DND-41 (cell line): ENCODE data around the gene PITX3.

Experiments used
- ATAC-seq: fragments of 200-7000 bp; cut with Tn5 transposase; 3 replicates; pipeline ENCODE4 v1.9.1; 2021; ENCODE audit warnings: low read depth; ENCODE audit not compliant: insufficient read depth
- DNase-seq: peaks from one replicate; pipeline ENCODE4 v3.0.0-alpha.2; 2020
- H2AFZ ChIP-seq: 2 replicates; pipeline ENCODE4 v1.6.0; 2012; ENCODE audit warnings: low read depth, low read length
- H3K27ac ChIP-seq: 2 replicates; pipeline ENCODE4 v1.5.1; 2012; ENCODE audit warnings: low read length, inconsistent platforms
- H3K27me3 ChIP-seq: fragments of 200-600 bp; sonication (generic); 2 replicates; pipeline ENCODE4 v1.6.0; 2012; ENCODE audit warnings: low read length, mild to moderate bottlenecking, inconsistent platforms; ENCODE audit not compliant: insufficient read depth, poor library complexity
- H3K36me3 ChIP-seq: 2 replicates; pipeline ENCODE4 v1.5.1; 2012; ENCODE audit warnings: low read length, inconsistent platforms; ENCODE audit not compliant: insufficient read depth
- H3K4me1 ChIP-seq: 2 replicates; pipeline ENCODE4 v1.5.1; 2012; ENCODE audit warnings: mild to moderate bottlenecking, low read length; ENCODE audit not compliant: insufficient read depth
- H3K4me2 ChIP-seq: 2 replicates; pipeline ENCODE4 v1.6.0; 2012; ENCODE audit warnings: mild to moderate bottlenecking, moderate library complexity, low read length, inconsistent platforms; ENCODE audit not compliant: insufficient read depth
- H3K4me3 ChIP-seq, 2 experiments: fragments of 200-600 bp in 1 of 2; shearing (Covaris generic) in 1 of 2; 2 replicates each; pipeline ENCODE4 v1.5.1; 2012 to 2016; ENCODE audit warnings: inconsistent platforms in 2 of 2, low read length in 2 of 2, mild to moderate bottlenecking in 2 of 2, low read depth in 1 of 2, moderate library complexity in 1 of 2
- H3K79me2 ChIP-seq: 2 replicates; pipeline ENCODE4 v1.6.0; 2012; ENCODE audit warnings: low read length, inconsistent platforms; ENCODE audit not compliant: insufficient read depth
- H3K9ac ChIP-seq: 2 replicates; pipeline ENCODE4 v1.6.0; 2012; ENCODE audit warnings: low read depth, mild to moderate bottlenecking, inconsistent platforms, low read length, moderate library complexity
- H3K9me3 ChIP-seq: 2 replicates; pipeline ENCODE4 v1.5.1; 2012; ENCODE audit warnings: low read length, moderate library complexity, mild to moderate bottlenecking, inconsistent platforms; ENCODE audit not compliant: insufficient read depth, severe bottlenecking
- H4K20me1 ChIP-seq: 2 replicates; pipeline ENCODE4 v1.6.0; 2012; ENCODE audit warnings: low read length; ENCODE audit not compliant: insufficient read depth
- EZH2 ChIP-seq: IDR thresholded peaks from 3 replicates; pipeline ENCODE4 v1.6.1; 2012; ENCODE audit warnings: borderline replicate concordance, low read depth, mild to moderate bottlenecking, moderate library complexity, low read length, inconsistent platforms; ENCODE audit not compliant: severe bottlenecking
- TF ChIP-seq, protein P1 (sequence below): IDR thresholded peaks from 2 replicates; pipeline ENCODE4 v1.5.1; 2012; ENCODE audit warnings: borderline replicate concordance, low read length, moderate library complexity, mild to moderate bottlenecking; ENCODE audit not compliant: poor library complexity, severe bottlenecking; ENCODE audit errors: extremely low read depth

PITX3 gene

DNA sequence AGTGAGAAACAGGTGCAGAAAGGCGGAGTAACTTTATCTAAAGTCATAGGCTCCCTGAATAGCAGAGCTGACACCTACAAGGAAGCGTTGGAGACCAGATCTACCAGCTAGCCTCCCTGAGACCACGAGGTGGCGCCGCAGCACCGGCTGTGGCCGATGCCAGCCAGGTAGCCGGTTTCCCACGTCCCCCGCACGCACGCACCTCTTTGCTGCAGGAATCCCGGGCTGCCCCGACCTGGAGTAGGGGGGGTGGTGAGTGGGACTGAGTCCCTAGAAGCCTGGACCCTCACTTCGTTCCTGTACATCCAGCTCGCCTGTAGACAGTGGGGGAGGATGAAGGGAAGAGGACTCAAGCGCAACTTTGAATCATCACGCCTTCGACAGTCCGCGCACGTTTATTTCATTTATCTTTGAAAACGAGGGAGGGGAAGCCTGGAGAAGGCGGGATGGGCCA lies 11.5 kb downstream of the PITX3 start:
- Histone ChIP-seq H3K4me2 (peak overlapping the region; percentile 60), H3K27me3 (peaks cover 23% of the 10 kb centered on the region), H3K9me3 (no peaks in the 10 kb centered on the region), H4K20me1 (no peaks in the 10 kb centered on the region), H3K4me1 (peaks cover 6% of the 10 kb centered on the region), H3K9ac (no peak overlapping the region), H3K36me3 (no peaks in the 10 kb centered on the region), H3K27ac (no peak overlapping the region), H3K4me3 (peak overlapping the region in 1 of 2 experiments; percentile 35; a peak in 2 of 4 replicates), H3K79me2 (no peaks in the 10 kb centered on the region), H2AFZ (peak overlapping the region; percentile 62)
- no peak for TF ChIP-seq EZH2
- TF ChIP-seq, protein P1, sequence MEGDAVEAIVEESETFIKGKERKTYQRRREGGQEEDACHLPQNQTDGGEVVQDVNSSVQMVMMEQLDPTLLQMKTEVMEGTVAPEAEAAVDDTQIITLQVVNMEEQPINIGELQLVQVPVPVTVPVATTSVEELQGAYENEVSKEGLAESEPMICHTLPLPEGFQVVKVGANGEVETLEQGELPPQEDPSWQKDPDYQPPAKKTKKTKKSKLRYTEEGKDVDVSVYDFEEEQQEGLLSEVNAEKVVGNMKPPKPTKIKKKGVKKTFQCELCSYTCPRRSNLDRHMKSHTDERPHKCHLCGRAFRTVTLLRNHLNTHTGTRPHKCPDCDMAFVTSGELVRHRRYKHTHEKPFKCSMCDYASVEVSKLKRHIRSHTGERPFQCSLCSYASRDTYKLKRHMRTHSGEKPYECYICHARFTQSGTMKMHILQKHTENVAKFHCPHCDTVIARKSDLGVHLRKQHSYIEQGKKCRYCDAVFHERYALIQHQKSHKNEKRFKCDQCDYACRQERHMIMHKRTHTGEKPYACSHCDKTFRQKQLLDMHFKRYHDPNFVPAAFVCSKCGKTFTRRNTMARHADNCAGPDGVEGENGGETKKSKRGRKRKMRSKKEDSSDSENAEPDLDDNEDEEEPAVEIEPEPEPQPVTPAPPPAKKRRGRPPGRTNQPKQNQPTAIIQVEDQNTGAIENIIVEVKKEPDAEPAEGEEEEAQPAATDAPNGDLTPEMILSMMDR, result peak; percentile 97
- ATAC-seq (peak; percentile 78), DNase-seq (peak; percentile 80)

DNA sequence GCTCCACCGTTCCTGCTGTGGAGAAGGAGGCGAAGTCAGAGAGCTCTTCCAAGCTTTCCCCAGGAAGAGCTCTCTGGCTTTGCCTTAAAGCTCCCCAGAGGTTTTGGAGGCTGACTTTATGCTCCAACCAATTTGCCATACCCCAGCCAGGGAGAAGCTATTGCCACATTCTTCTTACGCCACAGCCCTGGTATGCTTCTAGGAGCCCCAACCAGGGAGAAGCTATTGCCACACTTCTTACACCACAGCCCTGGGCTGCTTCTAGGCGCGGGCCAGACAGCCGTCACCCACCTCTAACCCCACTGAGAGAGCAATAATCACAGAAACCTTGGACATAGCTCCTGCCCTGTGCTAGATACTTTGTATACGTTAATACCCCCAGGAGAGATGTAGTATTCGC lies 14.3 kb downstream of the PITX3 start:
- Histone ChIP-seq H3K9ac (no peak overlapping the region), H4K20me1 (no peaks in the 10 kb centered on the region), H3K79me2 (no peaks in the 10 kb centered on the region), H3K27me3 (peaks cover 23% of the 10 kb centered on the region), H3K9me3 (no peaks in the 10 kb centered on the region), H3K4me2 (no peak overlapping the region), H3K36me3 (no peaks in the 10 kb centered on the region), H3K4me1 (peaks cover 6% of the 10 kb centered on the region), H3K27ac (no peak overlapping the region), H2AFZ (no peak overlapping the region), H3K4me3 (no peak overlapping the region)
- TF ChIP-seq EZH2, result no peak
- TF ChIP-seq, protein P1, result no peak
- ATAC-seq (no peak), DNase-seq (no peak)

DNA sequence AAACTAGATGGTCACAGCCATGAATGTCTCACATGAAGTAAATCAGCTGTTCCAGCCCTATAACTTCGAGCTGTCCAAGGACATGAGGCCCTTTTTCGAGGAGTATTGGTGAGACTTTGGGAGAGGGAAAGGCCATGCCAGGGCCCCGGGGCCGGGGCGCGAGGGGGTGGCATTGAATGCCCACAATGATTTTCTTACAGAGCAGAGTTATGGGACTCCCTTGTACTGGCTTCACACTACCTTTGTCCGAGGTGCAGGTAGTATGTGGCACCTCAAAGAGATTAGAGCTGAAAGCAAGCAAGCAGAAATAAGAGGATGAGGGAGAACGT lies 14.8 kb downstream of the PITX3 start:
- Histone ChIP-seq H3K4me1 (peaks cover 6% of the 10 kb centered on the region), H3K36me3 (no peaks in the 10 kb centered on the region), H3K9ac (no peak overlapping the region), H3K79me2 (no peaks in the 10 kb centered on the region), H4K20me1 (no peaks in the 10 kb centered on the region), H3K9me3 (no peaks in the 10 kb centered on the region), H2AFZ (no peak overlapping the region), H3K4me2 (peak overlapping the region; percentile 27; the same call in 1 of the 2 replicates), H3K4me3 (no peak overlapping the region), H3K27me3 (peaks cover 23% of the 10 kb centered on the region), H3K27ac (no peak overlapping the region)
- no peak for DNase-seq
- ATAC-seq, result no peak
- TF ChIP-seq, protein P1, result no peak
- TF ChIP-seq EZH2, result no peak
